ENCODE measurements around the gene MTHFR.

MTHFR gene

GRCh38 chr1:11753555-11754208 is 52.1 kb downstream of the MTHFR start:
- no peak for DNase-seq (ENCODE audit: low spot score)

DNA sequence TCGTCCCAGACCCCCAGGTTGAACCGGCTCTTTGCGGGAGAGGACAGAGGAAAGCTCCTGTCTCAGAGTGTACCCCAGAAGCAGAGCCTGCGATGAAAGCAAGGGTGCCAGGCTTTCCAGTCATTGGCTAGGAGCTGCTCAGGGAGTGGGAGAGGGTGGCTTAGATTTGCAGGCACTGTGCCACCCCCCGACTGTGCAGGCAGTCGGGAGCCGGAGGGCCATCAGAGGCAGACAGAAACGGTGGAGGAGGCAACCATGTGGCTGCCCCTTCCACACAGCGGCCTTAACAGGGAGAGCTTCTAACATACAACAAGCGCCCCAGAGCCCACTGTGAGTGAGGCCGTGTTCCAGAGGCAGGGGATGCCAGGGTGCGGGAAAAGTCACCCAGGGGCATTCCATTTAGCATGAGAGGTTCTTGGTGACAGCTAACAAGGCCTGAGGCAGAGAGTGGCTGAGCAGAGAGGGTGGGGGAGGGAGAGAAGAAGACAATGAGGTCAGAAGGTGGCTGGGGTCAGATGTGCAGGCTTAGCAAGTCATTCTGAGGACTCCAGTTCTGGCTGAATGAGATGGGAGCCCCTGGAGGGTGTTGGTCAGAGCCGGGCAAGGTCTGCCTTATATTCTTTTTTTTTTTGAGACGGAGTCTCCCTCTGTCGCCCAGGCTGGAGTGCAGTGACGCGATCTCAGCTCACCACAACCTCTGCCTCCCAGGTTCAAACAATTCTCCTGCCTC is 53.2 kb downstream of the MTHFR start:
- no peak for DNase-seq (ENCODE audit: low spot score)

DNA sequence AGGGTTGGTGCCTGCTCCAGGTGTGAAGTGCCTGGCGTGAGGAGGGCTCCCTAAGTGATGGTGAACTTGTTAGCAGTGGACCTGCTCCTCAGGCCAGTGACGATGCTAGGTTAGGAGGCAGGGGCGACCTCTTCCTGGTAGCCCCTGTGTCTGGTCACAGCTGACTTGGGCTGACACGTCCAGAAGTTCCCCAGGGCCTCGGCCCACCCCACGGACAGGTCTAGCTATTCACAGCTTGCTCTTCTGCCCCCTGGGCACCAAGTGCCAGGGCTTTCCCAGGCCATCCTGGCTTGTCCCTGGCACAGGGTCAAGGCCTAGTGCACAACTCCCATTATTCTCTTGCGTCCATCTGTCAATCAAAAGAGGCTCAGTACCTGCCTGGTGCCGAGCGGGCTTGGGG is 54.7 kb downstream of the MTHFR start:
- DNase-seq (ENCODE audit: low spot score), result no peak

DNA sequence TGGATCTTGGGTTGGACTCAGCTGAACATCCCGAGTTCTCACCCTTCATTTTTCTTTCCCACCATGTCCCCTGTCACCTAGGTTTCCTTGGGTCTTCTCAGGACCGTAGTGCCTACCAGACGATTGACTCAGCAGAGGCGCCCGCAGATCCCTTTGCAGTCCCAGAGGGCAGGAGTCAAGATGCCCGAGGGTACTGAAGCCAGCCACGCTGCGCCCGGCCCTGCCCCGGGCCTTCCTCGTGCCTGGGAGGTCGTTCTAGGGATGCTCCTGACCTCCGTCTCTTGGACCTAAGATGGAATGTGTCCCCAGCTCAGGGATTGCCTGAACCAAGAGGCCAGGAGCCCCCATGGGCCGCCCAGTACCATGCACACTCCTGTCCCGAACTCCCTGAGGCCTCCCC is 55.8 kb downstream of the MTHFR start:
- no peak for DNase-seq (ENCODE audit: low spot score)

GRCh38 chr1:11749203-11749689 is 56.5 kb downstream of the MTHFR start:
- no peak for DNase-seq (ENCODE audit: low spot score)

DNA sequence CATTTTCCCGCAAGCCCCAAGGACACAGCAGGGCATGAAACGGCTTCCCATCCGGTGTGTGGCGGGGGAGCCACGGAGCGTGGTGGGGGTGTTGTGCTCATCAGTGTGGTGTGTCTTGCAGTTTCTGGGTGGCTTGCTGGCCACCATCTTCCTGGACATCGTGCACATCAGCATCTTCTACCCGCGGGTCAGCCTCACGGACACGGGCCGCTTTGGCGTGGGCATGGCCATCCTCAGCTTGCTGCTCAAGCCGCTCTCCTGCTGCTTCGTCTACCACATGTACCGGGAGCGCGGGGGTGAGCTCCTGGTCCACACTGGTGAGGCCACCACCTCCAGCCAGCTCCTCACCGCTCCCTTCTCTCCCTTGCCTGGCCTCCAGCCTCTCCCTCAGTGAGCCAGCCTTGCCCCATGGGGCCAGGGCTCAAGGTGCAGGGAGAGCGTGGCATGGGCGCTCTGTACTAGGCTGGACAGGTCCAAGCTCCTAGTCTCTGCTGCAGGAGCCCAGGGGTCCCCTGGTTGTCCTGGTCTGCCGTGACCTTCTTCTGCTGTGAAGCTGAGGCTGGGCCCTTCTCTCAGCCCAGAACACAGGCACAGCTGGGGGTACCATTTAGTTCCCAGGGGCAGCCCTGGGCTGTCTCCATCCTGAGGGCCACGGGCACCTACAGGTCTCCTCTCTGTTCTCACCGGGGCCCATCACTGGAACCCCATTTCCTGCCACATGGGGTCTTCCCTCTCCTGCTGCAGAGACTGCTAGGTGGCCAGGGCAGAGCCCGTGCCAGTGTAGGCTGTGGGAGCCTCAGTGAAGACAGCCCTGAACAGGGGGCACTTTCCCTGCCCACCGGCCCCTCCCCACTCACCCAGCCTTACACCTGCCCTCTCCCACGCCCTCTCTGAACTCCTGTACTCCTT is 57.2 kb downstream of the MTHFR start:
- DNase-seq (ENCODE audit: low spot score), result no peak

DNA sequence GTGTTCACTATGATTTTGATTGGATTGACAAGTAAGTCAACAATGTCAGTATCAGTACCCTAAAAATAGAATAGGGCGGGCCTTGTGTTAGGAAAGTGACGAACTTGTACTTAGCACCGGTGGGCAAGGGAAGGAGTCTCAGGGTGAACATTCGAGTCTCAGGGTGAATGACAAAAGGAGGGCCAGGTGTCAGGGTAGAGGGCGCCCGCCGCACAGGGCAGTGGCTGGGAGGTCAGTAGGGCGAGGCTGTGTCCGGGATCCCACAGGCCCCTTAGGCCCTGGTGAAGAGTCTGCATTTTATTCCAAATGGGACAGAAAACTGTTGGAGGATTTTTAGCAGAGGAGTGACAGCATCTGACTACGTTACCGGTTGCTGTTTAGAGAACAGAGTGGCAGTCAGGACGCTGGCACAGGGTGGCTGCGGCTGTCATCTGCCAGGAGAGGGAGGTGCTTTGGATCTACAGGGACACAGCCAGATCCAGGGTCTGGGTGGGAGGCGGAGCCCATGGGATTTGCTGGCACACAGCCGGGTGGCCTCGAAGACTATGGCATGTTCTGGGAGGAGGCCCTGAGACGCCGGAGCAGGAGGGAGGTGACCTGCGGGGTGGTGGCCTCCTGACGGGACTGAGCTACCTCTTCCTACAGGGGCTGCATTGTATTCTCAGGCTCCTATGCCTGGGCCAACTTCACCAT is 58.8 kb downstream of the MTHFR start:
- no peak for DNase-seq (ENCODE audit: low spot score)

GRCh38 chr1:11746092-11746491 is 59.7 kb downstream of the MTHFR start:
- no peak for DNase-seq (ENCODE audit: low spot score)

GRCh38 chr1:11744287-11744686 is 61.5 kb downstream of the MTHFR start:
- no peak for DNase-seq (ENCODE audit: low spot score)

DNA sequence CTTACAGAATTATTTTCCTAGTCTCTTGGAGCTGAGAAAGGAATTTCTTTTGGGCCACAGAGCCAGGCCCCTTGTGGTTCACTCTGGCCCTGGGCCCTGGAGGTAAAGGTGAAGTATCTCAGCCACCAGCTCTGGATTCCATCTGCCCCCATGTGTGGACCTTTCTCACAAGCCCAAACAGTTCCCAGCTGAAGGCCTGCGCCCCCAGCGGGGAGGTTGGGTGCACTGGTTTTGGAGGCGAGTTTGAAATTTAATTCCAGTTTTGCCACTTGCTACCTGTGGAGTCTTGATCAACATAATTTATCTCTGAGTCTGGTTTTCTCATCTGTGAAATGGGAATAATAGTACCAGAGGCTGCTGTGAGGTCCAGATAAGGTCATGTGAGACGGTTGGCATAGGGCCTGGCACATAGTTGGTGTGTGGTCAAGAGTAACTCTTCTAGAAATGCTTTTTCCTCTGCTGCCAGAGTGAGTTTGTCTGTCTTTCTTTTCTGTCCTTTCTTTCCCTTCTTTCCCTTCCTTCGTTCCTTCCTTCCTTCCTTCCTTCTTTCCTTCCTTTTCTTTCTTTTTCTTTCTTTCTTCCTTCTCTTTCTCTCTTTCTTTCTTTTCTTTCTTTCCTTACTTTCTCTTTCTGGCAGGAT is 63.7 kb downstream of the MTHFR start:
- DNase-seq (ENCODE audit: low spot score), result no peak

- DNase-seq (ENCODE audit: low spot score), result no peak
These were observed 64.3 kb downstream of the MTHFR start for GRCh38 chr1:11741482-11741881.

DNA sequence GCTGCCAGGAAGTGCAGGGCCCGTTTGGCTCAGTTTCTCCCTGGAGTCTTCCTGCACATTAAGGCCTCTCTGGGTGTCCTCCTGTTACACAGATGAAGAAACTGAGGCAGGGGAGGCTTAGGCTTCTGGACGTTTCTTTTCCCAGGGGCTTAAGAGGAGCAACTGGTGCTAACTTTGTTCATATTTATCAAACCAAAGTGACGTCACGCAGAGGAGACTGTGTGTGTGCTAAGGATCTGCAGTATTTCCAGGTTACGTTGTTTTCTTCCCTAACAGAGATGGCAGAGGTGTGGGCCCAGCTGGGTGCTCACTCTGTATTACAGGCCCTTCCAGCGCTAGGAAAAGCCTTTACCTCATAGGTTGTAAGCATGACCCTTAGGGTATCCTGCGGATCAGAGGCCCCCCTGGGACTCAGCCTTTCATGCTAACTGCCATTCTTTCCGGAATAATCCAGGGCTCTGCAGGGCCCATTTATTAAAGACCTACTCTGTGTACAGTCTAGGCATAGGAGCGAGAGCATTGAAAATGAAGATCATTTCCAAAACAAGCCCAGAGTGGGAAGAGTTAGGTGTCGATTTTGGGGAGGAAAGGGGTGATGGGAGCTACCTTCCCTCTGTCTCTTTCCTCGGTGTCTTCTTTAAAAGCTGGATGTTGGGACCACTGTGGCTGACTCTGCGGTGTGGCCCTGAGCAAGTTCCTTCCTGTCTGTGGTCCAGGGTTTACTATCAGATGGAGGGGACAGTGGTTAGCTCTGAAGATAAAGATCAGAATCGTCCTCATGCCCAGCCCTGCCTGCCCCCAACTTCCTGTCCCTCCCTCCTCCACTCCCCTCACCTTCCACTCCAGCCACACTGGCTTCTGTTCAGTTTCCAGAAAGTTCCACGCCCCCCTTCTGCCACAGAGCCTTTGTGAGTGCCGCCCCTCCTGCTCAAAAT is 65.2 kb downstream of the MTHFR start:
- DNase-seq (ENCODE audit: low spot score), result no peak

DNA sequence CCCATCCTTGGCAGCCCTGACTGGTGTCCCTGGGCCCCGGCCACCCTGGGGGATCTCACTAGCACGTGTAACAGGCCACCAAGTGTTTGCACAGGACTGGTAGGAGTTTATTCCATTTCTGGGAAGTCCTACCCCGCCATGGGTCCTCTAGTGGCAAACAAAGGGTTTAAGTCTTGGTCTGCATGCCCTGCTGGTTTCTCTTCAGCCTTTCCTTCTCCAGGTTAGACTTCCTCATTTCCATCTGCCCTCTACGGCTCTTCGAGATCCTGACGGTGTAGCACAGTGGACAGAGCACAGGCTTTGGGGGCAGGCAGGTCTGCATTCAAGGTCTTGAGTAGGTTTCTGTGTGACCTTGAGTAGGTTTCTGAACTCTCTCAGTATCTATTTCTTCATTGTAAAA is 67.0 kb downstream of the MTHFR start:
- DNase-seq (ENCODE audit: low spot score), result no peak

- DNase-seq (ENCODE audit: low spot score), result no peak
These were observed 67.7 kb downstream of the MTHFR start for GRCh38 chr1:11738096-11738495.

DNA sequence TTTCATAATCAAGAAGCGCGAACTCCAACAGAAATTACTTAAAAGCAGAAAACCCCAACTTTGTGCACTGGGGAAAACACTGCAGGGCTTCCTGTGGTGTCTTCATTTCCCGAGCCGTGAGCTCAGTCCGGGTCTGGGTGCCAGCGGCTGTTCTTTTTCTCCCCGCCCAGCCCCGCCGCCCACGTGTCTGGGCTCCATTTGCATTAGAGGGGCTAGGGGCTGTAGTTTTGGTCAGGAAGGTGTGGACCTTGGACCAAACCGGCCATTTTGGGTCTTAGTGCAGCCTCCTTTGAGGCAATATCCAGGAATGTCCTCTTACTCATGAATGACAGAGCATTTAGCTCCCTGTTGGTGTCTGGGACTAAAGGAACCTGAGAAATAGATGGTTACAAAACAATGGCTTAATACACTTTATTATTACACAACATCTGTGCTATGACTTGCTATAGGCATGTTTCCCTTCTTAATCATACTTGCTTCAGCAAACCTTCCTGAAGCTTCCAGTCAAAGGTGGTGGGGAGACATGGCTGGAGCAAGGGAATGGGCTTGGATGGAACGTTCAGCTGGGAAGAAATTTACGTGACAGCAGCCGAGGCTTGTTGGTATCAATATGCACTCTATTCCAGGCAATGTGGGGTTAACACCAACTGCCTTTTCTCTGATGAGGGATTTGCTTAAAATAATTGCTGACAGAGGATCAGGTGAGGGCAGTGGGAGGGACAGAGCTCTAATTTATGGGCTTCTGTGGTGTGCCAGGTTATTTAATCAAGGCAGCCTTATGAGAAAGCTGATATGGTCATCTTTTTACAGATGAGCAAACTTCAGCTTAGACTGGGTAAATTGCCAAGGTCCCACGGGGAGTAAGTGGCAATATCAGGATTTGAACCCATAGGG is 68.8 kb downstream of the MTHFR start:
- DNase-seq (ENCODE audit: low spot score), result peak; percentile 68

DNA sequence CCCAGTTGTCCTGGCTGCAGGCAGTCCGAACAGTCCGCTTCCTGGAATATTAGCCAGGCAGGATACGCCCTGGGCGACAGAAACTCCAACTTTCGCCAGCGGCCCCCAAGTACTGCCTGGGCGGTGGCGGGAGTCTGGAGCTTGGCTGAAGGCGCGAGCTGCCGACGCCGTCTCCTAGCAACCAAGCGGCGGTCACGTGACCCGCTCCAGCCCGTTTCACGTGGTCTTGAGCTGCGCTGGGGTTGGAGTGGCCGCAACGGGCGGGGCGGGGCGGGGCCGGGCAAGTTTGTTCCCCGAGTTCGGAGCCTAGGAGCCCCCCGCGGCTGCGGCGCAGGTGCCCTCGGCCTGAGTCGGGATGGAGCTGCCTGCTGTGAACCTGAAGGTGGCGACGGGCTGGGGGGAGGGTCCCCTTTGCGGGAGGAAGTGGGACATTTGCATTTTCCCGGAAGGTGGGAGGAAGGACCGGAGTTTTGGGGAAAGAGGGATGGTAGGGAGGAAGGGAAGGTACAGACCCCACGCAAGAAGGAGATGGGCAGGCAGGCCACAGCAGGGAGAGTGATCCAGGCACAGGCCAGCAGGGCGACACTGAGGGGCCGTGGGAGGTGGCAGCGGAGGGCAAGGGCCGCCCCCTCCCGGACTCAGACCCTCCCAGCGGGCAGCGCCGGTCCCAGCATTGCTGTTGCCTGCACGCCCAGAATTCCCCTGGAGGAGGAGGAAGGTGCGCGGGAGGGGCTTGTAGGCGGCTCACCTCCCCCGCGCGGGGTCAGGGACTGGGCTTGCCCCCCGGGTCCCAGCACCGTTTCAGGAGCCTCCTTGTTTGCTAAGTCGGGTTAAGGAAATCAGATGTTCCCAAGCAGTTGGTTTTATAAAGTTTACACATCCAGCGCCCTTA is 69.7 kb downstream of the MTHFR start, which contains the start of gene AGTRAP:
Gene AGTRAP (plus strand): TSS at position 283 of the 892 bp plus-strand sequence. CDS start 73 bp downstream, at position 356.
- DNase-seq (ENCODE audit: low spot score), result peak; percentile 82
